K562 (cell line): Measurements from ENCODE around the gene ARL6IP4. TPM values are rescaled to one million over a fixed set of nuclear protein-coding genes. Genes with fewer than 3 reads are reported as not detected.

Experiments
- CREM ChIP-seq: IDR thresholded peaks from 2 replicates; pipeline ENCODE4 v1.6.1; 2014; ENCODE audit warnings: antibody characterized with exemption, low read depth
- TGIF2 ChIP-seq: sonication (generic); formaldehyde crosslinking; IDR thresholded peaks from 2 replicates; pipeline ENCODE4 v1.8.1; 2022; ENCODE audit warnings: mild to moderate bottlenecking, missing genetic modification reagents, moderate library complexity
- polyA plus RNA-seq, 8 experiments: library from polyadenylated mRNA; depleted of rRNA in 4 of 8; stranded (reverse) in 5 of 8; unstranded in 3 of 8; fragments of >200 nt; fragmentation: Nextera tagmentation in 2 of 8; fragmentation: Illumina TruSeq in 1 of 8; extraction: Ambion mirVana in 2 of 8; extraction: Trizol in 1 of 8; gene quantifications; 2 replicates each; pipeline versions ENCODE4 v1.2.1 to v1.2.3, GENCODE V29; 2011 to 2014; ENCODE audit warnings: inconsistent platforms in 1 of 8, missing spikeins in 1 of 8
- total RNA-seq, 7 experiments: library from RNA; depleted of rRNA in 6 of 7; stranded (reverse); fragments of >200 nt in 6 of 7; fragmentation: Illumina TruSeq in 2 of 7; extraction: Trizol in 2 of 7; gene quantifications; 2 replicates each; pipeline versions ENCODE4 v1.2.1 to v1.2.3, GENCODE V29; 2011 to 2021; ENCODE audit warnings: low replicate concordance in 1 of 7
- TF ChIP-seq, protein P1 (sequence below): sonication (generic); formaldehyde crosslinking; IDR thresholded peaks from 2 replicates; pipeline ENCODE4 v1.8.0; 2023; ENCODE audit warnings: mild to moderate bottlenecking, missing genetic modification reagents
- TF ChIP-seq, protein P2 (sequence below): fragments of 450-650 bp; IDR thresholded peaks from 2 replicates; pipeline ENCODE4 v1.6.1; 2017; ENCODE audit warnings: antibody characterized with exemption, mild to moderate bottlenecking
- TF ChIP-seq, protein P3 (sequence below), 3 experiments: fragments of 200-800 bp in 1 of 3; sonication (Bioruptor generic) in 1 of 3; sonication (generic) in 1 of 3; formaldehyde crosslinking in 1 of 3; IDR thresholded peaks; 2 replicates each; pipeline versions ENCODE4 v1.6.1 to v1.8.0; 2016 to 2022; ENCODE audit warnings: mild to moderate bottlenecking in 2 of 3, missing compliant biosample characterization in 2 of 3, missing genetic modification characterization in 2 of 3, missing genetic modification reagents in 1 of 3
- TF ChIP-seq, protein P4 (sequence below), 2 experiments: fragments of 450-650 bp; IDR thresholded peaks; 2 replicates each; pipeline ENCODE4 v1.6.1; 2016; ENCODE audit warnings: mild to moderate bottlenecking in 2 of 2, borderline replicate concordance in 1 of 2, low read depth in 1 of 2, moderate library complexity in 1 of 2

Gene ARL6IP4
- total and polyA plus RNA-seq, 9 of the 15 experiments (the other 6 are each of a cell fraction or from before 2014, with no cell fraction given): 2.4 to 255 (median 151) TPM

DNA sequence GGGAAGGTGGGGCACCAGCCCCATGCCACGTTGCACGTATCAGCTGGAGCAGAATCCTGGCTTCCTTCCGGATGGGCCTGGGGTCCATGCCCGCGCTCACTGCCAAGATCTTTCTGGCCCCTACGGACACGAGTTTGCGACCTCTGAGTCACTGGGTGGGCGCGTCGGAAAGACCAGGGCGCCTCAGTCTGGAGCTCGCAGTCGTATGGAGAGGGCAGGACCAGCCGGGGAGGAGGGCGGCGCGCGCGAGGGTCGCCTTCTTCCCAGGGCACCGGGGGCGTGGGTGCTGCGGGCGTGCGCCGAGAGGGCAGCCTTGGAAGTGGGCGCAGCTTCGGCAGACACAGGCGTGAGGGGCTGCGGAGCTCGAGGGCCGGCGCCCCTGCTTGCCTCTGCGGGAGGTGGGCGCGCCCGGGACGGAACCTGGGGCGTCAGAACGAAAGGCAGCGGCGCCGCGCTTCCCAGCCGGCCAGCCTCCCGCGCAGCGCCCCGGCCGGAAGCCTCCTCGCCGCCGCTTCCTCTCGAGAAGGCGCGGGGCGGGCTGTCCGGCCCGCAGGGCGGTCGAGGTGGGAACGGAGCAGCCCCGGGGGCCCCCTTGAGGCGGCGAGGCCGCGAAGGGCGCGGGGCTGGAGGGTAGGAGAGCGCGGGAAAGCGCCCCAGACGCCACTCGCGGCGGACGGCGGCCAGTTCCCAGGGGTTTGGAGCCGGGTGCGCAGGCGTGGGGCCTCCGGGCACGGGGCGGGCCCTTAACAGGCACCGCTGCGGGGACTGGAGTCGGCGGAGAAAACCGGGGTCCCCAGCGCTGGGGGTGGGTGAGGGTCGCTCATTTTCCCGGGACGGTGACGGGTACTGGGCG is at the start of gene ARL6IP4 (continued):
- TF ChIP-seq, protein P1, sequence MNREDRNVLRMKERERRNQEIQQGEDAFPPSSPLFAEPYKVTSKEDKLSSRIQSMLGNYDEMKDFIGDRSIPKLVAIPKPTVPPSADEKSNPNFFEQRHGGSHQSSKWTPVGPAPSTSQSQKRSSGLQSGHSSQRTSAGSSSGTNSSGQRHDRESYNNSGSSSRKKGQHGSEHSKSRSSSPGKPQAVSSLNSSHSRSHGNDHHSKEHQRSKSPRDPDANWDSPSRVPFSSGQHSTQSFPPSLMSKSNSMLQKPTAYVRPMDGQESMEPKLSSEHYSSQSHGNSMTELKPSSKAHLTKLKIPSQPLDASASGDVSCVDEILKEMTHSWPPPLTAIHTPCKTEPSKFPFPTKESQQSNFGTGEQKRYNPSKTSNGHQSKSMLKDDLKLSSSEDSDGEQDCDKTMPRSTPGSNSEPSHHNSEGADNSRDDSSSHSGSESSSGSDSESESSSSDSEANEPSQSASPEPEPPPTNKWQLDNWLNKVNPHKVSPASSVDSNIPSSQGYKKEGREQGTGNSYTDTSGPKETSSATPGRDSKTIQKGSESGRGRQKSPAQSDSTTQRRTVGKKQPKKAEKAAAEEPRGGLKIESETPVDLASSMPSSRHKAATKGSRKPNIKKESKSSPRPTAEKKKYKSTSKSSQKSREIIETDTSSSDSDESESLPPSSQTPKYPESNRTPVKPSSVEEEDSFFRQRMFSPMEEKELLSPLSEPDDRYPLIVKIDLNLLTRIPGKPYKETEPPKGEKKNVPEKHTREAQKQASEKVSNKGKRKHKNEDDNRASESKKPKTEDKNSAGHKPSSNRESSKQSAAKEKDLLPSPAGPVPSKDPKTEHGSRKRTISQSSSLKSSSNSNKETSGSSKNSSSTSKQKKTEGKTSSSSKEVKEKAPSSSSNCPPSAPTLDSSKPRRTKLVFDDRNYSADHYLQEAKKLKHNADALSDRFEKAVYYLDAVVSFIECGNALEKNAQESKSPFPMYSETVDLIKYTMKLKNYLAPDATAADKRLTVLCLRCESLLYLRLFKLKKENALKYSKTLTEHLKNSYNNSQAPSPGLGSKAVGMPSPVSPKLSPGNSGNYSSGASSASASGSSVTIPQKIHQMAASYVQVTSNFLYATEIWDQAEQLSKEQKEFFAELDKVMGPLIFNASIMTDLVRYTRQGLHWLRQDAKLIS (CRISPR knock-in tag): peak; percentile 52
- TF ChIP-seq, protein P2, sequence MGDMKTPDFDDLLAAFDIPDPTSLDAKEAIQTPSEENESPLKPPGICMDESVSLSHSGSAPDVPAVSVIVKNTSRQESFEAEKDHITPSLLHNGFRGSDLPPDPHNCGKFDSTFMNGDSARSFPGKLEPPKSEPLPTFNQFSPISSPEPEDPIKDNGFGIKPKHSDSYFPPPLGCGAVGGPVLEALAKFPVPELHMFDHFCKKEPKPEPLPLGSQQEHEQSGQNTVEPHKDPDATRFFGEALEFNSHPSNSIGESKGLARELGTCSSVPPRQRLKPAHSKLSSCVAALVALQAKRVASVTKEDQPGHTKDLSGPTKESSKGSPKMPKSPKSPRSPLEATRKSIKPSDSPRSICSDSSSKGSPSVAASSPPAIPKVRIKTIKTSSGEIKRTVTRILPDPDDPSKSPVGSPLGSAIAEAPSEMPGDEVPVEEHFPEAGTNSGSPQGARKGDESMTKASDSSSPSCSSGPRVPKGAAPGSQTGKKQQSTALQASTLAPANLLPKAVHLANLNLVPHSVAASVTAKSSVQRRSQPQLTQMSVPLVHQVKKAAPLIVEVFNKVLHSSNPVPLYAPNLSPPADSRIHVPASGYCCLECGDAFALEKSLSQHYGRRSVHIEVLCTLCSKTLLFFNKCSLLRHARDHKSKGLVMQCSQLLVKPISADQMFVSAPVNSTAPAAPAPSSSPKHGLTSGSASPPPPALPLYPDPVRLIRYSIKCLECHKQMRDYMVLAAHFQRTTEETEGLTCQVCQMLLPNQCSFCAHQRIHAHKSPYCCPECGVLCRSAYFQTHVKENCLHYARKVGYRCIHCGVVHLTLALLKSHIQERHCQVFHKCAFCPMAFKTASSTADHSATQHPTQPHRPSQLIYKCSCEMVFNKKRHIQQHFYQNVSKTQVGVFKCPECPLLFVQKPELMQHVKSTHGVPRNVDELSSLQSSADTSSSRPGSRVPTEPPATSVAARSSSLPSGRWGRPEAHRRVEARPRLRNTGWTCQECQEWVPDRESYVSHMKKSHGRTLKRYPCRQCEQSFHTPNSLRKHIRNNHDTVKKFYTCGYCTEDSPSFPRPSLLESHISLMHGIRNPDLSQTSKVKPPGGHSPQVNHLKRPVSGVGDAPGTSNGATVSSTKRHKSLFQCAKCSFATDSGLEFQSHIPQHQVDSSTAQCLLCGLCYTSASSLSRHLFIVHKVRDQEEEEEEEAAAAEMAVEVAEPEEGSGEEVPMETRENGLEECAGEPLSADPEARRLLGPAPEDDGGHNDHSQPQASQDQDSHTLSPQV: no peak; the same call in 1 of the 2 replicates
- TF ChIP-seq, protein P3, sequence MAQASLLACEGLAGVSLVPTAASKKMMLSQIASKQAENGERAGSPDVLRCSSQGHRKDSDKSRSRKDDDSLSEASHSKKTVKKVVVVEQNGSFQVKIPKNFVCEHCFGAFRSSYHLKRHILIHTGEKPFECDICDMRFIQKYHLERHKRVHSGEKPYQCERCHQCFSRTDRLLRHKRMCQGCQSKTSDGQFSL (CRISPR knock-in tag; IDR thresholded peaks at IDR 0.05): no peak
- TF ChIP-seq, protein P3 (tag; IDR thresholded peaks at IDR 0.05): no peak
- peak; percentile 62; the same call in 1 of the 2 replicates for TF ChIP-seq TGIF2 (CRISPR knock-in tag)
- TF ChIP-seq, protein P4, sequence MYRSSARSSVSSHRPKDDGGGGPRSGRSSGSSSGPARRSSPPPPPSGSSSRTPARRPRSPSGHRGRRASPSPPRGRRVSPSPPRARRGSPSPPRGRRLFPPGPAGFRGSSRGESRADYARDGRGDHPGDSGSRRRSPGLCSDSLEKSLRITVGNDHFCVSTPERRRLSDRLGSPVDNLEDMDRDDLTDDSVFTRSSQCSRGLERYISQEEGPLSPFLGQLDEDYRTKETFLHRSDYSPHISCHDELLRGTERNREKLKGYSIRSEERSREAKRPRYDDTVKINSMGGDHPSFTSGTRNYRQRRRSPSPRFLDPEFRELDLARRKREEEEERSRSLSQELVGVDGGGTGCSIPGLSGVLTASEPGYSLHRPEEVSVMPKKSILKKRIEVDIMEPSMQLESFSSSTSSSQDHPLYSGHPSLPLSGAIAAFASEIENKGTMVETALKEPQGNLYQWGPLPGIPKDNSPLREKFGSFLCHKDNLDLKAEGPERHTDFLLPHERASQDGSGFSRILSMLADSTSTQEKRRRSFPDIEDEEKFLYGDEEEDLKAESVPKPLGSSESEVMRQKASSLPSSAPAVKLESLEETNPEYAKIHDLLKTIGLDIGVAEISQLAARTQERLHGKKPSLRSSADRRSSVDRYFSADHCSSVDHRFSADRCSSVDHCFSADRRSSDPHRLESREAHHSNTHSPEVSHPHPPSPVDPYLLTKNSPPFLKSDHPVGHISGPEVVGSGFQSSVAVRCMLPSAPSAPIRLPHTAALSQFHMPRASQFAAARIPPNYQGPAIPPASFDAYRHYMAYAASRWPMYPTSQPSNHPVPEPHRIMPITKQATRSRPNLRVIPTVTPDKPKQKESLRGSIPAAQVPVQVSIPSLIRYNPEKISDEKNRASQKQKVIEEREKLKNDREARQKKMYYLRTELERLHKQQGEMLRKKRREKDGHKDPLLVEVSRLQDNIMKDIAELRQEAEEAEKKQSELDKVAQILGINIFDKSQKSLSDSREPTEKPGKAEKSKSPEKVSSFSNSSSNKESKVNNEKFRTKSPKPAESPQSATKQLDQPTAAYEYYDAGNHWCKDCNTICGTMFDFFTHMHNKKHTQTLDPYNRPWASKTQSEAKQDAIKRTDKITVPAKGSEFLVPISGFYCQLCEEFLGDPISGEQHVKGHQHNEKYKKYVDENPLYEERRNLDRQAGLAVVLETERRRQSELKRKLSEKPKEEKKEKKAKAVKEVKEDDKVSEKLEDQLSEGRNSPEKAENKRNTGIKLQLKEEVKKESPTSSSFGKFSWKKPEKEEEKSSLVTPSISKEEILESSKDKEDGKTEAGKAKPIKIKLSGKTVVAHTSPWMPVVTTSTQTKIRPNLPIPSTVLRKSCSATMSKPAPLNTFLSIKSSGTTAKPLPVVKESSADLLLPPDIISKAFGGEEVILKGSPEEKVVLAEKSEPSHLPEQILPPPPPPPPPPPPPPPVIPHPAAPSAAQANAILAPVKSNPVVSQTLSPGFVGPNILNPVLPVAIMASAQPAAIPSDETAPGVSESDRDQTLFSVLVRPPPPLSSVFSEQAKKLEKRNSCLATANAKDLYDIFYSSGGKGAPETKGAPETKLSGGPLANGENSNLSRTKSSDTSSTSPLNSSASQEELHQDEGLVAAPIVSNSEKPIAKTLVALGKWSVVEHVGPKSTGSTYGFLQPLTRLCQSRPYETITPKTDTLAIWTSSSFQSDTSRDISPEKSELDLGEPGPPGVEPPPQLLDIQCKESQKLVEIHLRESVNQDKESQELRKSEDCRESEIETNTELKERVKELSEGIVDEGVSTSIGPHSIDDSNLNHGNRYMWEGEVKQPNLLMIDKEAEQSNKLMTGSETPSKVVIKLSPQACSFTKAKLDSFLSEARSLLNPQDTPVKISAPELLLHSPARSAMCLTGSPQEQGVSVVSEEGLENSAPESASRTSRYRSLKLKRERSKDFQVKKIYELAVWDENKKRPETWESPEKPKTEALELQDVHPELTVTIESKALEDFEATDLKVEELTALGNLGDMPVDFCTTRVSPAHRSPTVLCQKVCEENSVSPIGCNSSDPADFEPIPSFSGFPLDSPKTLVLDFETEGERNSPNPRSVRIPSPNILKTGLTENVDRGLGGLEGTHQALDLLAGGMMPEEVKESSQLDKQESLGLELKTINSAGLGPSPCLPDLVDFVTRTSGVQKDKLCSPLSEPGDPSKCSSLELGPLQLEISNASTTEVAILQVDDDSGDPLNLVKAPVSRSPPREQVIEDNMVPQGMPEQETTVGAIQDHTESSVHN (IDR thresholded peaks at IDR 0.05; ENCODE audit: borderline replicate concordance in 1 of 2, low read depth in 1 of 2): no peak
- peak; percentile 42 for TF ChIP-seq CREM
